Central memory CD8-positive, alpha-beta T cell (primary cell): ENCODE data around the gene YARS1.
A peak's percentile ranks its signal among the peaks of the same experiment; 100 is the strongest.

Experiments
- ATAC-seq: fragments of 150-1000 bp; cut with Tn5 transposase; replicated peaks from 2 replicates; pipeline ENCODE4 v1.10.0; 2022; ENCODE audit warnings: mild to moderate bottlenecking, moderate FRiP score, moderate number of reproducible peaks; ENCODE audit not compliant: poor library complexity, severe bottlenecking; ENCODE audit errors: extremely low read depth
- DNase-seq, 2 donors: peaks; one replicate each; pipeline ENCODE4 v3.0.0; 2021; ENCODE audit warnings: low spot score in 2 of 2
- H3K27ac Mint-ChIP-seq: one replicate; pipeline ENCODE4 v1.8.0; 2022; ENCODE audit warnings: low read depth, mild to moderate bottlenecking, moderate library complexity, mixed read lengths
- H3K27me3 Mint-ChIP-seq: one replicate; pipeline ENCODE4 v1.8.0; 2022; ENCODE audit warnings: mixed read lengths
- H3K36me3 Mint-ChIP-seq: one replicate; pipeline ENCODE4 v1.8.0; 2022; ENCODE audit warnings: mild to moderate bottlenecking, moderate library complexity, mixed read lengths; ENCODE audit not compliant: insufficient read depth
- H3K4me1 Mint-ChIP-seq: one replicate; pipeline ENCODE4 v1.8.0; 2022; ENCODE audit warnings: mixed read lengths
- H3K4me3 Mint-ChIP-seq: one replicate; pipeline ENCODE4 v1.8.0; 2022; ENCODE audit warnings: mild to moderate bottlenecking, moderate library complexity, mixed read lengths
- H3K9me3 Mint-ChIP-seq: one replicate; pipeline ENCODE4 v1.8.0; 2022; ENCODE audit warnings: mixed read lengths

YARS1 gene

DNA sequence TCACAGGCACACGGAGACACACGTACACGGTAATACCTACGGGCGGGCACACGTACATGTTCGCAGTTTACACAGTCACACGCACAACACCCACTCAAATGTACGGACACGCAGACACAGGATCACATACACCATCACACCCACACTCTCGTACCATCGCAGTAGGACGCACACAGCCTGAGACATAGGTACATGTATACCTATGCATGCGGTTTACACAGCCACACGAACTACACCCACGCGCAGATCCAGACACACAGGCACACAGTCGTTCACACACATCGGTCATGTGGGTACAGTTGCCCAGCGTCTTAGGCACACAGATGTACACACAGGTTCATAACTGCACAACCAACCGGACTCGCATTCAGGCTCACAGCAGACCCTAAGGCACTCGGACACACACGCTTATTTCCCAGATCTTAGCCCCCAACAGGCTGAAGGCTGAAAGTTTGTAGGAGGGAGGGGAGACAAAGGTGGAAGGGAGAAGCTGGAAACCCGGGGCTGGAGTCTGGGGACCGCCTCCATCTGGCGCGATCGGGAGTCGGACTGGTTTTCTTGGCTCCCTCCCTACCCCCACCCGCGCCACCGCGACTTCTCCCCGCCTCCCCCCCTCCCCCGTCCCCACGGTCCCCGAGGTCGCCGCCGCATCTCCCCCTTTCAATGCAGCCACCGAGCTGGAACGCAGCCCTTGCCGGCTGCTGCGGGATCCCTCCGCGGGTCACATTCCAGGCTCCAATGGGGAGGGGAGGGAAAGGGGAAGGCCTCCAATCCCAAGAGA, 62.7 kb downstream of the YARS1 start:
- Mint-ChIP-seq H3K4me1 (peaks cover 19% of the 10 kb centered on the region), H3K4me3 (peak overlapping the region; percentile 75), H3K36me3 (peaks cover 5% of the 10 kb centered on the region), H3K27ac (no peak overlapping the region), H3K9me3 (no peaks in the 10 kb centered on the region), H3K27me3 (no peaks in the 10 kb centered on the region)
- DNase-seq (peak; percentile 18 to 23), ATAC-seq (peak; percentile 75)

DNA sequence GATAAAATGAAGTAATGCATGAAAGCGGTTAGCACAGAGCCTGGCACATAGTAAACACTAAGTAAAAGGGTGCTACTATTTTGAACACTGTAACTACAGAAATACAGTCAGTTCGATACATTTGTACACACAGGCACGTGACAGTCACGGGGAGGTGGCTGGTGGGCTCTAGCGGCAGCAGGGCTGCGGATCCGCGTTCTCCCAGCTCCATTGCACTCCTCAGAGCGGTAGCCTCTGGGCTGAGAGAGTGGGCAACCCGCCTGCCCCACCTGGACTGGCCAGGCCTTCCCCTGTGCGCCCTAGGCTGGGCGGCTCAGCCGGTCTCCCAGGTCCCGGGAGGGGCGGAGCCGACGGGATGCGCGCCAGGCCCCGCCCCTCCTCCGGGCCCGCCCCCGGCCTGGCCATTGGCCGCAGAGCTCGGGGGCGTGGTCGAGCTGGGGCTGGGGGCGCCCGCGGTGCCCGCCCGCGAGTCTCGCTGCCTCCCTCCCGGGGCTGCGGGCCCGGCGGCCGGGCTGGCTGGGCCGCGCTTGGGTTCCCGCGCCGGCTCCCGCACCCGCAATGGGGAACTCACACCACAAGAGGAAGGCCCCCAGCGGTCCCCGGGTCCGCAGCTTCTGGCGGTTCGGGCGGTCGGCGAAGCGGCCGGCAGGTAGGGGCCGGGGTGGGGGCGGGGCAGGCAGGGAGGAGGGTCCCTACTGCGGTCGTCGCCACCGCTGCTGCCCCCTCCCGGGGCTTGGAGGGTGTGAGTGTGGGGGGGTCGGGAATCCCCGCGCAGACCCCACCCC, 63.4 kb downstream of the YARS1 start:
- no peaks in the 10 kb centered on the region for H3K27me3 Mint-ChIP-seq
- H3K9me3 Mint-ChIP-seq = no peaks in the 10 kb centered on the region
- H3K4me3 Mint-ChIP-seq = peak overlapping the region; percentile 75
- peaks cover 17% of the 10 kb centered on the region for H3K4me1 Mint-ChIP-seq
- no peak overlapping the region for H3K27ac Mint-ChIP-seq
- DNase-seq = peak; percentile 33 to 35
- peak; percentile 69 for ATAC-seq
- H3K36me3 Mint-ChIP-seq = peaks cover 5% of the 10 kb centered on the region

DNA sequence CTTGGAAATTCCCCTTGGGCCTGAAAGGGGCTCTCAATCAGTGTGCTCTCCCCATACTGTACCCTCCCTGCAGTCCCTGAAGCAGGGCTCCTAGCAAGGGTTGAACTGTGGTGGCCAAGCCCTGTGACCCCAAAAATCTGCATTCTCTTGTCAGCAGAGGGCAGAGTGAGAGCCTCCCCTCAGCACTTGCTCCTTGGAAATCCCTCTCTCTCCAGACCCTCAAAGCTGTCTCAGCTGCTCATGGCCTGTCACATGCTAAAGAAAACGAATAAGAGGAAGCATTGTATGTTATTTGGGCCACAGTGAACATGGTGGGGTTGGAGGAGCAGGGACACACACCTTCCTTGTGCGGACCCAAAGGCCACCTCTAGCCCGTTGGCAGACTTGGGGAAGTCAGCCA, 67.4 kb downstream of the YARS1 start:
- no peaks in the 10 kb centered on the region for H3K9me3 Mint-ChIP-seq
- H3K27me3 Mint-ChIP-seq = no peaks in the 10 kb centered on the region
- H3K36me3 Mint-ChIP-seq = peaks cover 5% of the 10 kb centered on the region
- peaks cover 11% of the 10 kb centered on the region for H3K4me1 Mint-ChIP-seq
- H3K4me3 Mint-ChIP-seq = no peak overlapping the region
- H3K27ac Mint-ChIP-seq = no peak overlapping the region
- DNase-seq (no peak), ATAC-seq (no peak)

DNA sequence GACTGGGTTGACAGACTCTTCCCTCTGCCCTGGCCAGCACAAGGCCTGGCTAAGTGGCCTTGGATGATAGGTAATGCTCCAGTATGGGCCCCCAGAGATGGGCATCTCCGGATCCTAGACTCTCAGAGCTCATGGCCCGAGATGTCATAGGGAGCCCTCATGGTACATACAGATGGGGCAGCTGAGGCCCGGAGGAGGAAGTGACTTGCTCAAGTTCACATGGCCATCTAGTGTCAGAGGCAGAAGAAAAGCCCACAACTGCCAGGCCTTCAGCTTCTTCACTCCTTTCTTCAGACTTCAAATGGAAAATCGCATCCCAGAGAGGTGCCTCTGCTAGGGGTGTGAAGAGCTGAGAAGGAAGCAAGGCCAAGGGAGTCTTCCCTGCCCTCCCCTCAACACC, 67.8 kb downstream of the YARS1 start:
- DNase-seq = no peak
- ATAC-seq = no peak
- H3K36me3 Mint-ChIP-seq = peaks cover 5% of the 10 kb centered on the region
- no peak overlapping the region for H3K27ac Mint-ChIP-seq
- no peak overlapping the region for H3K4me3 Mint-ChIP-seq
- H3K4me1 Mint-ChIP-seq = peaks cover 8% of the 10 kb centered on the region
- H3K9me3 Mint-ChIP-seq = no peaks in the 10 kb centered on the region
- H3K27me3 Mint-ChIP-seq = no peaks in the 10 kb centered on the region

DNA sequence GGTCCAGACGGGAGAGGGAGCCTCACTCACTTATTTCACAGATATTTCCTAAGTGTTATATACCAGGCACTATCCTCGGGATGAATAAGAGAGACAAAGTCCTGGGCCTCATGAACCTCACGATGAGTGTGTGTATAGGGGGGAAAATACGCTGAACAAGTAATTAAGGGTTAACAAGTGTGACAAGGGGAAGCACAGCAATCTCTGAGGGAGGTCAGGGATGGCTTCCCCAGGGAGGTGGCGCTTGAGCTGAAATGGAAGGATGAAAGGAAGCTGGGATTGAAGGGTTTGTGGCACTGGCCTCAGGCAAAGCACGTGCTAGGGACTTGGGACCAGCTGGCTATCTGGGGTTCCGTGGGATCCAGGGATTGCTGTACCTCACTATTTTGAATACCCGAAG, 68.2 kb downstream of the YARS1 start:
- H3K27me3 Mint-ChIP-seq = no peaks in the 10 kb centered on the region
- peaks cover 5% of the 10 kb centered on the region for H3K4me1 Mint-ChIP-seq
- no peaks in the 10 kb centered on the region for H3K9me3 Mint-ChIP-seq
- H3K27ac Mint-ChIP-seq = no peak overlapping the region
- no peak overlapping the region for H3K4me3 Mint-ChIP-seq
- peaks cover 5% of the 10 kb centered on the region for H3K36me3 Mint-ChIP-seq
- DNase-seq (no peak), ATAC-seq (no peak)

DNA sequence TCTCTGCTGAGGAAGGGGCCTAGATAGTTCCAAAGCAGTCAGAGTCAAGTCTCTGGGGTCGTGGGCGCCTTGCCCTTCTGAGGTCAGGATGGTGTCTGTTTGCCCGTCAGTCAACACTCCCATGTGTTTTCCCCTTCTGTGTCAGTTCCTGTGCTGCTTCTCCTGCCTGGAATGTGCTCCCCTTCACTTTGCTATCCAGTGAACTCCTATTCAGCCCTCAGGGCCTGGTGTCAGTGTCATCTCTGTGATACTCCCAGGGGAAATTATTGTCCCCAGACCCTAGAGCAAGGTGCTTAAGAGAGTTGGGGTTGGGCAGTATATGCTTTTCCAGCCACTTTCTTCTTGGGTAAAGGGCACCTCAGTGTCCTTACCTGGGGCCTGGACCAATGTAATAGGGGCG, 68.8 kb downstream of the YARS1 start:
- Mint-ChIP-seq H3K27ac (no peak overlapping the region), H3K27me3 (no peaks in the 10 kb centered on the region), H3K4me1 (peaks cover 5% of the 10 kb centered on the region), H3K9me3 (no peaks in the 10 kb centered on the region), H3K36me3 (peaks cover 3% of the 10 kb centered on the region), H3K4me3 (no peak overlapping the region)
- DNase-seq (no peak), ATAC-seq (no peak)

DNA sequence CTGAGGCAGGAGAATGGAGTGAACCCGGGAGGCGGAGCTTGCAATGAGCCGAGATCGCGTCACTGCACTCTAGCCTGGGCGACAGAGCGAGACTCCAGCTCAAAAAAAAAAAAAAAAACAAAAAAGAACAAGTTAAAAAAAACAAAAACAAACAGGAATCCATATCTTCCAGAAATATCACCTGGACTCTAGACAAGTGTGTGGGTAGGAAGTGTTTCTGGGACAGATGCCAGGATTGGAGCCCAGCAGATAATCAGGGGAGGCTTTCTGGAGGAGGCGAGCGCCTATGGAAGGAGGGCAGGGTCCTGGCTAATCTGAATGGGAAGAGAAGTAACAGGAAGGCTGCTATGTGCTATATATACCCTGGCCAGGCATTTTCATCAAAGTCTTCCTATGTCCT, 71.0 kb downstream of the YARS1 start:
- no peaks in the 10 kb centered on the region for H3K4me1 Mint-ChIP-seq
- ATAC-seq (no peak), DNase-seq (no peak)
- no peak overlapping the region for H3K27ac Mint-ChIP-seq
- no peak overlapping the region for H3K4me3 Mint-ChIP-seq
- H3K27me3 Mint-ChIP-seq = no peaks in the 10 kb centered on the region
- no peaks in the 10 kb centered on the region for H3K36me3 Mint-ChIP-seq
- H3K9me3 Mint-ChIP-seq = no peaks in the 10 kb centered on the region

DNA sequence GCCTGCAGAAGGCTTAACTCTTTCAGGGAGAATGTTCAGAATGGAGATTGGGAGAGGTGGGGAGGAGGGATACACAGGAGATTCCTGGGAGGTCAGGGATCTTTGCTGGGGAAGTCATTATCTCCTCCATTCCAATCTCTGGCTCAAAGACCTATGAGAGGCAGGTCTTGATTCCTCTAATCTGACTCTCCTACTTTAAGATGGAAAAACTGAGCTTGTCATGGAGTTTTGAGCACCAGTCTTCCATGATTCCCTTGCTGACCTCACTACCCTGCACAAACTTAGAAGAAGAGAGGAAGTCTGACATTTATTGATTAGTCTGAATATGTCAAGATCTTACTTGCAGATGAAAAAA, 73.1 kb downstream of the YARS1 start:
- Mint-ChIP-seq H3K4me3 (no peak overlapping the region), H3K27ac (no peak overlapping the region), H3K36me3 (no peaks in the 10 kb centered on the region), H3K4me1 (no peaks in the 10 kb centered on the region), H3K9me3 (no peaks in the 10 kb centered on the region), H3K27me3 (no peaks in the 10 kb centered on the region)
- ATAC-seq (no peak), DNase-seq (no peak)

DNA sequence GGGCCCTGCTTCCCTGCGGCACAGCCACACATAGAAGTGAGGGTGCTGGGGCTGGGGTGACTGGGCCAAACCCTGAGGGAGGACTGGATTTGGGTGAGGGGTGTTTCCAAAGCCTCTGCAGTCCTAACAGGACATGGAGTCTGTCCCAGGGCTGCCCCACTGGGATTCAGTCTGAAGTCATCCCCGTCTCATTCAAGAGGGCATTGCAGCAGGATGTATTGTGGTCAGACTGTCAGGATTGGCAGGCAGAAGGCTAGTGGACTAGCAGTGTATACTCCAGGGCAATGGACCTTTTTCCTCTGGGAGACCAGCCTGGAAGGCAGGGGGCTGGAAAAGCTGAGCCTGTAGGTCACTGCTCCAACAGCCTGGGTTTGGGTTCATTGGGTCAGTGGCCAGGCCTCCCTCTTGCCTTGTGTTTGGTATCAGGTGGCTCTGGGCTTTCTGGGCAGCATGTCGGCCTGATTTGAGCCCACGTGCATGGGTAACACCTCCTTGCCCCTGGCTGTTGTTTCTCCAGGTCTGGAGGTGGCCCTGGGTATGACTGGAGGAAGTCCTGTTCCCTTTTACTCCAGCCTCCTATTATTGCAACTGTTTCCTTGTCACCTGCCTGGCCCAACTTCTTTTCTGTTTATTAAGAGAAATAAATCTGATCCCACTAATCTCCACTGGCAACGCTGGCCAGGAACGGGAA, 73.6 kb downstream of the YARS1 start:
- no peak overlapping the region for H3K27ac Mint-ChIP-seq
- H3K36me3 Mint-ChIP-seq = no peaks in the 10 kb centered on the region
- H3K9me3 Mint-ChIP-seq = no peaks in the 10 kb centered on the region
- H3K4me1 Mint-ChIP-seq = no peaks in the 10 kb centered on the region
- DNase-seq (no peak), ATAC-seq (no peak)
- peak overlapping the region; percentile 69 for H3K4me3 Mint-ChIP-seq
- H3K27me3 Mint-ChIP-seq = no peaks in the 10 kb centered on the region

DNA sequence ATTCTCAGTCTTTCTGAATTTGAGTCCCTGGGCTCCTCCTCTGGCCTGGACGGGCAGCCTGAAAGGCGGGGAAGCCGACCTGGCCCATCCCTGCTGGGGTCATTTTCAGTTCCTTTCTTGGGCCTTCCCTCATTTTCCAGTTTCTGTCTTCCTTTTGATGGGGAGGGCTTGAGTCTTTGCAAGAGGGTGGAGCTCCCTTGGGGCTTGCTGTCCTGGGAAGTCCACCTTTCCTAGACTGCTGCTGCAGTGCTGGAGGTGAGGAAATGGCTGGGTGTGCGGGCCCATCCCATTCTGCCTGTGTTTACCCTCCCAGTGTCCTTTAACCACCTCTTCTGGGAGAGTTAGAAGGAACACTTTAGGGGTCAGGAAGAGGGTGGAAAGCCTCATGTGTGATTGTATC, 74.2 kb downstream of the YARS1 start:
- Mint-ChIP-seq H3K27me3 (no peaks in the 10 kb centered on the region), H3K27ac (no peak overlapping the region), H3K9me3 (no peaks in the 10 kb centered on the region), H3K4me1 (no peaks in the 10 kb centered on the region), H3K4me3 (peak overlapping the region; percentile 69), H3K36me3 (no peaks in the 10 kb centered on the region)
- DNase-seq (no peak), ATAC-seq (no peak)

DNA sequence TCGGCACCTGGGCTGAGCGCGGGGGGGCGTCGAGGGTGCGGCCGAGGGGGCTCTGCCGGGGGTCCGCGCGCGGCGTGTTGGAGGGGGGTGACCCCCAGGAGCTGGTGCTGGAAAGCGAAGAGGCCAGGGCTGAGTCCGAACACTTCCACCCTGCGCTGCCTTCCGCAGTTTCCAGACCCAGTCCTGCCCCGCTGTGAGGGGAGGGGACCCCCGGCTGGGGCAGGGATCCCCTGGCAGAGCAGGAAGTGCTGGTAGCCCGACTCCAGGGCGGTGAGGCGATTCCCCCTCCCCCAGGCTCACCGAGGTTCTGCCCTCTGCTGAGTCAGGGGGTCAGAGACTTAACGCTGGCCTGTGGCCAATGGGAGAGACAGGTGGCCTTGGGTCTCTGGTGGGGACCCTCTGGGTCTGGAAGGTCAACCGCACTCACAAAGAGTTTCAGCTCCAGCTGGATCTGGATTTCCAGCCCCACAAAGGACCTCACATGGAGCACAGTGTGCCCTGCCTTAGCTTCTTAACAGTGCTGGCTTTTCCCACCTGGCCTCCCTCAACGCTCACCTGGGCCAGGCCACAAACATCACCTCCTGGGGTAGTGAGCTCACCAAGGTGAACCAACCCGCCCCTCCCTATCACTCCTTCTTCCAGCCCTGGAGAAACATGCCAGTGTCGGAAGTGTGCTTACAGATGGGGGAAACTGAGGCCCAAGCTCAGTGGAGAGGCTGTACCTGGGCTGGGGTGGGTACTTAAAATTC, 74.8 kb downstream of the YARS1 start:
- H3K4me3 Mint-ChIP-seq = peak overlapping the region; percentile 69
- H3K36me3 Mint-ChIP-seq = no peaks in the 10 kb centered on the region
- no peaks in the 10 kb centered on the region for H3K4me1 Mint-ChIP-seq
- ATAC-seq = no peak
- DNase-seq = no peak
- no peaks in the 10 kb centered on the region for H3K27me3 Mint-ChIP-seq
- H3K9me3 Mint-ChIP-seq = no peaks in the 10 kb centered on the region
- H3K27ac Mint-ChIP-seq = no peak overlapping the region

DNA sequence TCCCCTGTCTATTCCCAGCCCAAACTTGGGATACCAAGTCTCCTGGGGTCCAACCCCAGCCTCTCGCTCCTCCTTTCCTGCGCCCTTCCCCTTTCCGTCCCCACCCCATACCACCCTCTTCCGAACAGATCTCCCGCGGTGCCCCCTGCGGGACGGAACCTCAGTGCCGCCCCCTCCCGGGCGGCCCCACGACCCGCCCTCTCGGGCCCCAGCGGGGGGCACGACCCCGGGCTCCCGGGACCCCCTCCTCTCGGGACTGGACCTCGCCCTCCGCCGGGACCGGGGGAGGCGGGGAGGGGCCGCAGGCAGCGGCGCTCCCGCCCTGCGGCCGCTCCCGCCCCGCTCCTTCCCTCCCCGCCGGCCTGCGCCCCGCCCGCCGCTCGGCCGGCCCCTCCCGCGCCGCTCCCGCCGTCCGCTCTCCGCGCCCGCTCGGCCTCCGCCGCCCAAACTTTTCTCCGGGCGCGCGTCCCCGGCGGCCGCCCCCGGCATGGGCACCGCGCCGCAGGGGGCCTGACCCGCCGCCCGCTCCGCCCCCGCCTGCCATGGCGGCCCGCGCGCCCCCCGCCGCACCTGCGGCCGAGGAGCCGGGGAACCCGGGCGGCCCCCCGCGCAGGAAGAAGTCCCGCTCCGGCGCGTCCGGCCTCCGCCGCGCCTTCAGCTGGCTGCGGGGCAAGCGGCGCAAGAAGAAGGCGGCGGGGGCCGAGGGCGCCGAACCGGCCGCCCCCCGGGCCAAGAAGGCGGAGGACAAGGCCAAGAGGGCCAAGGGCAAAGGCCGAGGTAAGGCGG, 75.6 kb downstream of the YARS1 start:
- peak; percentile 32 for ATAC-seq
- no peaks in the 10 kb centered on the region for H3K9me3 Mint-ChIP-seq
- no peaks in the 10 kb centered on the region for H3K27me3 Mint-ChIP-seq
- H3K27ac Mint-ChIP-seq = no peak overlapping the region
- H3K36me3 Mint-ChIP-seq = peaks cover 1% of the 10 kb centered on the region
- peak overlapping the region; percentile 69 for H3K4me3 Mint-ChIP-seq
- DNase-seq = no peak
- H3K4me1 Mint-ChIP-seq = no peaks in the 10 kb centered on the region
